ENCODE data around the gene MALRD1. TPM values are rescaled to one million over a fixed set of nuclear protein-coding genes. Genes with fewer than 3 reads are reported as not detected.

Gene MALRD1
- total RNA-seq, 1 donor from 2014 or later, result 0.11 TPM

DNA sequence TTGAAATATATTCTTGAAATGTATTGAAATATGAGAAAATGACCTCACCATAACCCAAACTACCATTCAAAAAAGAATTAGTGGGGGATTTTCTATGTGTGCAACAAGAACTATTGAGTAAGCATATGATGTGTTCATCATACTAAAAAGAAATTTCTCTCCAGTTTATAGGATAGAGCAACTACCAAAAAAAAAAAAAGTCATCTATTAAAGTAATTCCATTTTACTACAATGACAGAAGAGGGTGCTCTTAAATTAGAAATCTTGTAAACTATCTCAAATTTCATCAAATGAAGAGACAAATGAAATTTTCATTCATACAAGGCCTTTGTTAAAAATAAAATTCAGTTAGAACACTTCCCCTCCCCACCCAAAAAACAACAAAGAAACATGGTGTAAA lies 572.2 kb downstream of the MALRD1 start:
- H3K4me2 ChIP-seq, result no peak overlapping the region
- Mint-ChIP-seq H3K36me3 (no peaks in the 10 kb centered on the region), H3K27ac (no peak overlapping the region), H3K27me3 (ENCODE audit: insufficient read depth, low read depth) (no peaks in the 10 kb centered on the region), H3K9me3 (no peaks in the 10 kb centered on the region), H3K4me1 (peaks cover 11% of the 10 kb centered on the region), H3K4me3 (no peak overlapping the region)
- no peaks in the 10 kb centered on the region for H3K36me3 ChIP-seq
- no peak overlapping the region for H3K9ac ChIP-seq
- no peaks in the 10 kb centered on the region for H3F3A ChIP-seq (ENCODE audit: low read depth)
- H3K27ac ChIP-seq, result no peak overlapping the region
- no peaks in the 10 kb centered on the region for H4K20me1 ChIP-seq (ENCODE audit: low read depth)
- TF ChIP-seq, protein P1, sequence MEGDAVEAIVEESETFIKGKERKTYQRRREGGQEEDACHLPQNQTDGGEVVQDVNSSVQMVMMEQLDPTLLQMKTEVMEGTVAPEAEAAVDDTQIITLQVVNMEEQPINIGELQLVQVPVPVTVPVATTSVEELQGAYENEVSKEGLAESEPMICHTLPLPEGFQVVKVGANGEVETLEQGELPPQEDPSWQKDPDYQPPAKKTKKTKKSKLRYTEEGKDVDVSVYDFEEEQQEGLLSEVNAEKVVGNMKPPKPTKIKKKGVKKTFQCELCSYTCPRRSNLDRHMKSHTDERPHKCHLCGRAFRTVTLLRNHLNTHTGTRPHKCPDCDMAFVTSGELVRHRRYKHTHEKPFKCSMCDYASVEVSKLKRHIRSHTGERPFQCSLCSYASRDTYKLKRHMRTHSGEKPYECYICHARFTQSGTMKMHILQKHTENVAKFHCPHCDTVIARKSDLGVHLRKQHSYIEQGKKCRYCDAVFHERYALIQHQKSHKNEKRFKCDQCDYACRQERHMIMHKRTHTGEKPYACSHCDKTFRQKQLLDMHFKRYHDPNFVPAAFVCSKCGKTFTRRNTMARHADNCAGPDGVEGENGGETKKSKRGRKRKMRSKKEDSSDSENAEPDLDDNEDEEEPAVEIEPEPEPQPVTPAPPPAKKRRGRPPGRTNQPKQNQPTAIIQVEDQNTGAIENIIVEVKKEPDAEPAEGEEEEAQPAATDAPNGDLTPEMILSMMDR (IDR thresholded peaks at IDR 0.05), result no peak
- TF ChIP-seq EZH2 (IDR thresholded peaks at IDR 0.05) (no peak), EZH2phosphoT487 (IDR thresholded peaks at IDR 0.05) (no peak)
- DNase-seq (ENCODE audit: low spot score), result no peak
- H3K27me3 ChIP-seq, result no peaks in the 10 kb centered on the region
- no peak overlapping the region for H3K4me3 ChIP-seq
- no peaks in the 10 kb centered on the region for H3K79me2 ChIP-seq (ENCODE audit: low read depth)
- no peaks in the 10 kb centered on the region for H3K9me3 ChIP-seq (ENCODE audit: low read depth)
- H3K4me1 ChIP-seq, result no peaks in the 10 kb centered on the region
- no peak overlapping the region for H2AFZ ChIP-seq (replicated peaks)

DNA sequence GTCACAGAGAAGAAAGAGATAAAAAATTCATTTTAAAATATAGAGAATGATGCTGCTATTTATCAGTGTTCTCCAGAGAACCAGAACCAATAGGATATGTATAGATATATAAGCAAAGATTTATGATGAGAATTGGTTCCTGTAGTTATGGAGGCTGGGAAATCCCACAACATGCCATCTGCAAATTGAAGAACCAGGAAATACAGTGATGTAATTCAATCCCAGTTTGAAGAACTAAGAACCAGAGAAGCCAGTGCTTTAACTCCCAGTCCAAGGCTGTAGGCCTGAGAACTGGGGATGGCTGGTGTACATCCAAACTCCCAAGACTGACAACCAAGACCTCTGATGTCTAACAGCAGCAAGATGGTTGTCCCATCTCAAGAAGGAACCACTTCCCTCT lies 574.7 kb downstream of the MALRD1 start:
- no peak for DNase-seq (ENCODE audit: low spot score)
- Mint-ChIP-seq H3K9me3 (no peaks in the 10 kb centered on the region), H3K27me3 (ENCODE audit: insufficient read depth, low read depth) (no peaks in the 10 kb centered on the region), H3K36me3 (no peaks in the 10 kb centered on the region), H3K4me3 (no peak overlapping the region), H3K4me1 (peaks cover 25% of the 10 kb centered on the region), H3K27ac (no peak overlapping the region)
- Histone ChIP-seq H3F3A (ENCODE audit: low read depth) (peaks cover under 1% of the 10 kb centered on the region), H3K27me3 (no peaks in the 10 kb centered on the region), H3K27ac (no peak overlapping the region), H3K4me3 (no peak overlapping the region), H4K20me1 (ENCODE audit: low read depth) (no peaks in the 10 kb centered on the region), H3K36me3 (no peaks in the 10 kb centered on the region), H3K79me2 (ENCODE audit: low read depth) (no peaks in the 10 kb centered on the region), H3K9me3 (ENCODE audit: low read depth) (no peaks in the 10 kb centered on the region), H2AFZ (replicated peaks) (no peak overlapping the region), H3K4me1 (peaks cover 5% of the 10 kb centered on the region), H3K4me2 (no peak overlapping the region), H3K9ac (no peak overlapping the region)
- no peak for TF ChIP-seq EZH2phosphoT487 (IDR thresholded peaks at IDR 0.05)
- TF ChIP-seq, protein P1 (IDR thresholded peaks at IDR 0.05), result no peak
- TF ChIP-seq EZH2 (IDR thresholded peaks at IDR 0.05), result no peak

DNA sequence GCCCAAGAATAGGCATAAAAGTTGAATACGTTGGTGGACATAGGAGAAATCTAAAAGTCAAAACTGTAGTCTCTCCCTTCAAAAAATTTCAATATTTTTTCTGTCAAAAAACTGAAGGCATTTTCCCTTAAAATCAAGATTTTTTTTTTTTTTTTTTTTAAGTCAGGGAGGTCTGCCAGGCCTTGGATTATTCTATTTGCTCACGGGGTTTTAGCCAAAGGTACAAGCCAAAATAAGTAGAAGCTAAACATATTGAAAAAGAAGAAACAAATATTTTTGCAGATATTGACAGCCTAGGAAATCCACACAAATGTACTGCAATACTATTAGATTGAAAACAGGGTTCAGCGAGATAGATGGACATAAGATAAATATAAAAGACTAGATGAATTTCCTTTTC lies 577.6 kb downstream of the MALRD1 start:
- Mint-ChIP-seq H3K4me1 (peaks cover 49% of the 10 kb centered on the region), H3K36me3 (no peaks in the 10 kb centered on the region), H3K27ac (no peak overlapping the region), H3K9me3 (no peaks in the 10 kb centered on the region), H3K4me3 (no peak overlapping the region), H3K27me3 (ENCODE audit: insufficient read depth, low read depth) (peaks cover 2% of the 10 kb centered on the region)
- Histone ChIP-seq H4K20me1 (ENCODE audit: low read depth) (no peaks in the 10 kb centered on the region), H3K36me3 (no peaks in the 10 kb centered on the region), H3K4me2 (no peak overlapping the region), H3K27ac (no peak overlapping the region), H3K9ac (no peak overlapping the region), H3K4me1 (peaks cover 26% of the 10 kb centered on the region), H3K79me2 (ENCODE audit: low read depth) (no peaks in the 10 kb centered on the region), H3K4me3 (no peak overlapping the region), H3K27me3 (no peaks in the 10 kb centered on the region), H3K9me3 (ENCODE audit: low read depth) (no peaks in the 10 kb centered on the region), H2AFZ (replicated peaks) (no peak overlapping the region), H3F3A (ENCODE audit: low read depth) (peaks cover 20% of the 10 kb centered on the region)
- TF ChIP-seq EZH2 (IDR thresholded peaks at IDR 0.05) (no peak), EZH2phosphoT487 (IDR thresholded peaks at IDR 0.05) (no peak)
- TF ChIP-seq, protein P1 (IDR thresholded peaks at IDR 0.05), result no peak
- no peak for DNase-seq (ENCODE audit: low spot score)

Measured in neural progenitor cell (in vitro differentiated cells).